Activated naive CD4-positive, alpha-beta T cell treated with anti-CD3 and anti-CD28 coated beads, Interleukin-2, amount 50 U/mL, for 24 hours (primary cell): ENCODE measurements around the gene MAX.
"Not testable (repeated sequence)": the region's sequence is repeated elsewhere in the genome, so short reads cannot be mapped to it uniquely, and the experiment has no call there.

Source experiments
- H3K27ac Mint-ChIP-seq: one replicate; pipeline ENCODE4 v1.8.0; 2021; ENCODE audit warnings: mild to moderate bottlenecking, mixed read lengths
- H3K27me3 Mint-ChIP-seq: one replicate; pipeline ENCODE4 v1.8.0; 2021; ENCODE audit warnings: mixed read lengths
- H3K36me3 Mint-ChIP-seq: one replicate; pipeline ENCODE4 v1.8.0; 2021; ENCODE audit warnings: mixed read lengths
- H3K4me1 Mint-ChIP-seq: one replicate; pipeline ENCODE4 v1.8.0; 2021; ENCODE audit warnings: mixed read lengths
- H3K4me3 Mint-ChIP-seq: one replicate; pipeline ENCODE4 v1.8.0; 2021; ENCODE audit warnings: mild to moderate bottlenecking, mixed read lengths
- H3K9me3 Mint-ChIP-seq: one replicate; pipeline ENCODE4 v1.8.0; 2021; ENCODE audit warnings: mixed read lengths

Gene MAX

DNA sequence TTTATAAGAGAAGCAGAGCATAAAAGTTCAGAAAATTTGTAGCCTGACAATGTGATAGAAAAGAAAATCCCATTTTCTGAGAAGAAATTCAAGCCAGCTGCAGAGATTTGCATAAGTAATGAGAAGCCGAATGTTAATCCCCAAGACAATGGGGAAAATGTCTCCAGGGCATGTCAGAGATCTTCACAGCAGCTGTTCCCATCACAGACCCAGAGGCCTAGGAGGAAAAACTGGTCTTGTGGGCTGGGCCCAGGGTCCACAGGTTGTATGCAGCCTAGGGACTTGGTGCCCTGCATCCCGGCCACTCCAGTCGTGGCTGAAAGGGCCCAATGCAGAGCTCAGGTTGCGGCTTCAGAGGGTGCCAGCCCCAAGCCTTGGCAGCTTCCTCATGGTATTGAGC, 15.6 kb downstream of the MAX start:
- H3K27ac Mint-ChIP-seq, H3K4me3 Mint-ChIP-seq, H3K27me3 Mint-ChIP-seq, H3K9me3 Mint-ChIP-seq: not testable (repeated sequence)
- Mint-ChIP-seq H3K4me1 (peaks cover 82% of the 10 kb centered on the region), H3K36me3 (peaks cover 64% of the 10 kb centered on the region)

DNA sequence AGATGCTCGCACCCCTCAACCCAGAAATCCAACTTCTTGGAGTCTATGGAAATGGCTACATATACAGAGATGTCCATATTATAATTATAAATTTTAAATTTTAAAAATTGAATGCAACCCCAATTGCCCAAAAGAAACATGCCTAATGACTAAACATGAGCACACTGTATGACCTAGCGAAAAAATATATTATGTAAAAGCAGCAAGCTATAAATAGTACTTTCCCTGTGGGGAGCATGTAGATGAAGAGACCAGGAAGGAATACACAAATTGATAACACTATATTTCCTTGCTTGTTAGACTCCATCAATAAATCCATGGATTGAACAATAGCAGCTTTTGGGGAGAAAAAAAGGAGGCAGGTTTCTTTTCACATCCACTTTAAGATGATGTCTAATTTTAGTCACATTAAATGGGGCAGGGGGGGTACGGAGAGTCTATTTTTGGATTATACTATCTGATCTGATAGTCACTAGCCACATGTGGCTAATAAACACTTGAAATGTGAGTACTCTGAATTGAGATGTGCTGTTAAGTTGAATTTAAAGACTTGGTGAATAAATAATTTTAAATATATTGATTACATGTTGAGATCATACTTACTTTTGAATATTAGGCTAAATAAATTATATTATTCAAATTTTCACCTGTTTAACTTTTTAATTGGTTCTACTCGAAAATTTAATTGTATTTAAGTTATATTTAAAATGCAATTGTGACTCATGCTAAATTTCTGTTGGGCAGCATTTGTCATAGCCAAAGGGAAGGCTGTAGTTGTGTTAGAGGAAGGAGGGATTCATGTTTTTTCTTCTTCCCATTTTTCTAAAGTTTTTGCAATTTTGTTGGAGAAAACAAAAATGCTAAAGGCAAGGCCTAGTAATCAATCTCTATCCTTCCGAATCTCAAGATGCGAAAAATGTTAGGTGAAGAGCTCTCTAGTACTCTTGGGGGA, 17.5 kb downstream of the MAX start:
- Mint-ChIP-seq H3K9me3 (peaks cover 6% of the 10 kb centered on the region), H3K4me1 (peaks cover 87% of the 10 kb centered on the region), H3K4me3 (no peak overlapping the region), H3K27me3 (no peaks in the 10 kb centered on the region), H3K36me3 (peaks cover 68% of the 10 kb centered on the region), H3K27ac (peak overlapping the region; percentile 68)

DNA sequence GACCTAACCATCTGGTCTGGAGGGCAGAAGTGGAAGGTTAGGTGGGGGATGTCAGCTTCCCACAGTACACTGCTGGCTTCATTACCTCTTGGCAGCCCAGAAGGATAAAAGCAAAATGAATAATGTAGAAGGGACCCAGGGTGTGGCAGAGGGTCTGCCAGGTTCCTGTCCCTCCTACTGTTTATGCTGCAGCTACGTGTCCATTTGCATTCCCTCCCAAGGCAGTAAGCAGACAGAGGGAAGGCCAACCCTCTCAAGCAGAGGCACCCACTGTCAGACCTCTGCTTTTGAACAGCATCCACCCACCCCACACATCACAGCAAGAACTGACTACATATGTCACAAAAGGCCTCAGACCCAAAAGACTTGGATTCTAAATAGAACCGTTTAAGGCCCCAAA, 19.4 kb downstream of the MAX start:
- H3K27ac Mint-ChIP-seq = peak overlapping the region; percentile 51
- H3K4me1 Mint-ChIP-seq = peaks cover 88% of the 10 kb centered on the region

DNA sequence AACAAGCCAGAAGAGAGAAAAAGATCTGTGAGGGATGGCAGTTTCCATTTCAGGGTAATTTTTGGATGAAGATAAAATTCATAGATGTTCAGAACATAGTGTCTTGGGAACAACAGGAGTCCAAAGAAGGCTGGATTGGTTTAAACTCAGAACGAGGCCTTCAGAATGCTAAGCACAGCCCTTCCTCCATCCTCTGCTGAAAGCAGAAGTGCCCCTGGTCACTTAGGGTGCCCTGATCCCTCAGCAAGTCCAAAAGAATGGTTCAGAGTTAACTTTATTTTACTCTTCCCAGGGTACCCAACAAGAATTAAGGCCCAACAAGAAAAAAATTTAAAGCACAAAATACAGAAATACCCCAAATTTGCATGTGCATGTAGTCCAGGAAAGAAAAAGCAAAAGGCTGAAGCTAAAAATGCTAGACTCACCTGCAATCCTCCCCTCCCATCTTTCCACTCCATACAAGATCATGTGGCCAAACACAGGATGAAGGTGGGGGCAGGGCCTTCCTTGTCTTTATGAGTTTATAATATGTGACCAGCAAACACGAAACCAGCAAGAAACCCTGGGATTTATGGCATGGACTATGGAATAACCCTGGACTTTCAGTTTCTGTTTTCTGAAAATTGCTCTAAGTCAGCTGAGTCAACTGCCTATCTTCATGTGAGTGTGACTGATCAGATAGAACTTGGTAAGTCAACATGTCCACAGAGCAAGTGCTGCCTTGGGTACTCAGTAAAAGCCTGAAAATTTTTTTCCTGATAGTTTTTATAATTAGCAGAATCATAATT, 21.2 kb downstream of the MAX start:
- H3K4me3 Mint-ChIP-seq = peak overlapping the region; percentile 27
- H3K27me3 Mint-ChIP-seq = no peaks in the 10 kb centered on the region
- H3K27ac Mint-ChIP-seq = no peak overlapping the region
- peaks cover 3% of the 10 kb centered on the region for H3K9me3 Mint-ChIP-seq
- peaks cover 80% of the 10 kb centered on the region for H3K4me1 Mint-ChIP-seq
- H3K36me3 Mint-ChIP-seq = peaks cover 50% of the 10 kb centered on the region

More for the DNA sequence above, 19.4 kb downstream of the MAX start:
- Mint-ChIP-seq H3K9me3 (peaks cover 6% of the 10 kb centered on the region), H3K4me3 (peak overlapping the region; percentile 23), H3K36me3 (peaks cover 62% of the 10 kb centered on the region), H3K27me3 (no peaks in the 10 kb centered on the region)

DNA sequence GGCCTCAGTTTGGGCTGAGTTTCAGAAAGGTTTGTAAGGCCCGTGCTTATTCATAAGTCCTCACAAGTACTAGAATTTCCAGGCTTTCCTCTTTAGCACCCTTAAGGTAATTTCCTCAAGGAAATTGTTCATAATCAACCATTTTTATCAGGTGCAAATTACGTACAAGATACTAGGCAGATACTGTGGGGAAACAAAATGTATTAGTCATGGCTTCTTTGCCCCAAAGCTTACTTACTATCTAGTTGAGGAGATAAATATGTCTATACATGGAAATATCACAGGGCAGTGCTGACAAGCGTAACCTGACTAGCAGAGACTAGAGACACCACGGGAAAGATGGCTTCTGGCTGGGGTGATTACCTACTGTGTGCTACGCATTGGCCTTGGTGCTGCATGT, 22.5 kb downstream of the MAX start:
- peaks cover 80% of the 10 kb centered on the region for H3K4me1 Mint-ChIP-seq
- H3K27ac Mint-ChIP-seq = peak overlapping the region; percentile 21
- H3K27me3 Mint-ChIP-seq = no peaks in the 10 kb centered on the region
- no peaks in the 10 kb centered on the region for H3K9me3 Mint-ChIP-seq
- H3K36me3 Mint-ChIP-seq = peaks cover 46% of the 10 kb centered on the region
- peak overlapping the region; percentile 19 for H3K4me3 Mint-ChIP-seq

DNA sequence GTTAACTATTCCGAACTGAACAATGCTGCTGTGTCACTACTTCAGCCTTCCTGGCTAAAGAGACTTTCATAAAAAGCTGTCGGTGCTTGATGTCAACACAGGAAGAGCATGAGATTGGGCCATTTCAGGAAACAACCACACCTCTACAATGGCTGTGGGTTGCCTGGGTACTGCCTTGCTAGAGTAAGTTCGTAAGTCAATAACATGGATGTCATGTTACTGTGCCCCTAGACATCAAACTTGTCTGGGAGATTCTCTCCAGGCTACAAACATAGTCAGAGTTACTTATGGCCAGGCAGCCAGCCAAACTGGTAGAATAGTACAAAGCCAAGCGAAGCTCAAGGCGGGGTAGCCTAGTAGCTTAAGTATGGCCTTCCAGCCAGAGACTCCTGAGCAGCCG, 23.1 kb downstream of the MAX start:
- Mint-ChIP-seq H3K4me1 (peaks cover 80% of the 10 kb centered on the region), H3K9me3 (no peaks in the 10 kb centered on the region), H3K27me3 (no peaks in the 10 kb centered on the region), H3K27ac (peak overlapping the region; percentile 21), H3K36me3 (peaks cover 44% of the 10 kb centered on the region), H3K4me3 (peak overlapping the region; percentile 19)

DNA sequence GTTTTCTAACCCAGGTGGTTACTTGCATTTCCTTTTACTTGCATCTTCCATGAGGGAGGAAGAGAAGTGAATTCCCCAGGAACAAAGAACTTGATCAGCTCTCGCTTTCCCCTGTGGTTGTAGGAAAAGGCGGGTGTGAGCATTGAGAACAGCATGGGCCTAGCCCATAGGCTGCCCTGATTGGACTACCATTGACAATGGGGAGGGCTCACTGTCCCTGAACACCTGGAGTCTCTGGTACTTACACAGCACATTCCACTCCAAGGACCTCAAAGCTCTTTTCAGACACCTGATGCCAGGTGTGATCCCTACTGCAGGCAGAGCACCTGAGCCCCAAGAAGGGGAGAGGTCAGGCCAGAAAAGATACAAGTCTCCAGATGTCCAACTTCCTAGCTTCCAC, 25.0 kb downstream of the MAX start:
- H3K4me1 Mint-ChIP-seq = peaks cover 70% of the 10 kb centered on the region
- peaks cover 40% of the 10 kb centered on the region for H3K36me3 Mint-ChIP-seq
- H3K27me3 Mint-ChIP-seq = no peaks in the 10 kb centered on the region
- no peaks in the 10 kb centered on the region for H3K9me3 Mint-ChIP-seq
- H3K27ac Mint-ChIP-seq = no peak overlapping the region
- no peak overlapping the region for H3K4me3 Mint-ChIP-seq

DNA sequence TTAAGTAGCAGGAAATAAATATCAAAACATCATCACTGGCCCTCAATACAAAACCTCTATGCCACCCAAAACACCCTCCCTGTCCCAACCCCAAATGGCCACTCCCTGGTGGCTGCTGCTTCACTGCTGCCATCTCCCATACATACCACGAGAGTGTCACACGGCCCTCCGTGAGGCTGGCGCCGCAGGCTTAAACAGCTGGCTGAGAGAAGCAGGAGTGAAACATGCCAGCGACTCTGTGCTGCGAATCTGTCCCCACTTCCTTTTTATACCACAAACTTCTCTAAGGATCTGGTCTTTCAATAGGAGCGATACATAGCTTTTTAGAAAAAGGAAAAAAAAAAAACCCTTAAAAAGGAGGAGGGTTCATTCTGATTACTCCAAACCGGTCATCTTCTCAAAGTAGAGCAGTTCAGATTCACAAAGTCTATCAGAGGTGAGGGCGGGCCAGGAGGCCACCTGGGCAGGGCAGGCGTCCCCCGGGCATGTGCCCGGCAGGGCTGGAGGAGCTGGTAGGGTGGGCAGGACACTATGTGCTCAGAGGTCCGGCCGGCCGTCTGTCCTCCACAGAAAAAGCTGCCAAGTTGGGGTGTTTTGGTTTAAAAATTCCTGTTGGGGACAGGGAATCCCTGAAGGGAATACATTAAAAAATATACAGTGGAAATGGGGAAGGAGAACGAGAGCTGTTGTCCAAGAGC, 26.5 kb downstream of the MAX start:
- Mint-ChIP-seq H3K36me3 (peaks cover 29% of the 10 kb centered on the region), H3K4me3 (no peak overlapping the region), H3K27ac (no peak overlapping the region), H3K4me1 (peaks cover 54% of the 10 kb centered on the region), H3K27me3 (no peaks in the 10 kb centered on the region), H3K9me3 (no peaks in the 10 kb centered on the region)

DNA sequence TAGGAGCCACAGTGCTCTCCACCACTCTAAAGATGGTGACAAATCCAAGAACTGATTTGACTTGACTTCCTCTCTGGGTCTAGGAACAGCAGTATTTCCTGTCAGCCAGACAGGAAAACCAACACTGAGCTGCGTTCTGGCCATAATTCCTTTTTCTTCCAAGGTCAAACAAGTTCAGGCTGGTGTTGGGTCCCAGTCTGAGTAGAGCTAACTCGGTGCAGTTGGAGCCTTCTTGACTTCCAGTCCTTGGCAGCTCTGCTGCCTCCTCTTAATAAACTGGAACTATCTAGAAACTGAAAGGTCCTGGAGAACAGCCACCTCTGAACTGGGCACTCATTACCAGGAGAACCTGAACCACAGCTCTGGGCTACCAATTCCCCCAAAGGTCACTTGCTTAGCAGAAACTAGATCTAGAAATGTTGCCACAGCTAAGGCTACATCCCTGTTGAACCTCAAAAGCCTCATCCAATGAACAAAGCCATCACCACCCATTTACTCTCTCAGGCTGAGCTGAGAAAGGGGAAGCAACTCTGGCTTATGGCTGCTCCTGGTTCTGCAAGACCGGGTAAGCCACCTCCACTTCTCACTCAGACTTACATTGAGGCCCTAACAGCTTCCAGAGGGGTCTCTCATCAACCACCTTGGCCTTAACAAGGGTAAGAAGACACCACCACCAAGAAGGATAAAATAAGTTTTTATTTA, 27.7 kb downstream of the MAX start:
- H3K4me3 Mint-ChIP-seq = no peak overlapping the region
- H3K4me1 Mint-ChIP-seq = peaks cover 42% of the 10 kb centered on the region
- H3K27me3 Mint-ChIP-seq = no peaks in the 10 kb centered on the region
- H3K36me3 Mint-ChIP-seq = peaks cover 19% of the 10 kb centered on the region
- no peaks in the 10 kb centered on the region for H3K9me3 Mint-ChIP-seq
- H3K27ac Mint-ChIP-seq = peak overlapping the region; percentile 69

DNA sequence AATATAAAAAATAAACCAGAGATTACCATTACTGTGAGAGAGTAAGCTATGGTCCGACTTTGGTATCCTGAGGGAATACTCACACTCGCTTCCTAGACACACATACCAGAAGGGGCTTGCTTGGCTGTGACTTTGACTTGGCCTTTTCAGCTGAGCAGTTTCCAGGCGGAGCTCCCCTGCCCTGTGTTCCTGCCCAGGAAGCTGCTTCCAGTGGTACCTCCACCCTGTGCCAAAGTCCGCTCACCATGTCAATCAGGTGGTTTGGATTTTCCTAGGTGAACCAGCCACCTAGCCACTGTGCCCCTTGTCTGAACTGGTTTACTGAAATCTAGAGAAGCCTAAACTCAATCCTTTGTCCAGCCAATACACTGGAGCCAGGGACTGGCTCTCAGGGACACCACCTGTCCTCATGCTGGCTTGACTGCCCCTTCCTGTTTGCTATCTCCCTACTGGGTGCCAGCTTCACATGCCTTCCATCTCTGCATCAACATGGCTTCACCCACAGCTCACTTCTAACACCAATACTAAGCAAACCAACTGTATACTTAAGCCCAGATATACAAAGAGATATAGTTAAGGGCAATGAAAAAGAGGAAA, 28.6 kb downstream of the MAX start:
- peaks cover 34% of the 10 kb centered on the region for H3K4me1 Mint-ChIP-seq
- no peak overlapping the region for H3K4me3 Mint-ChIP-seq
- H3K36me3 Mint-ChIP-seq = peaks cover 19% of the 10 kb centered on the region
- H3K27ac Mint-ChIP-seq = peak overlapping the region; percentile 69
- no peaks in the 10 kb centered on the region for H3K27me3 Mint-ChIP-seq
- no peaks in the 10 kb centered on the region for H3K9me3 Mint-ChIP-seq

DNA sequence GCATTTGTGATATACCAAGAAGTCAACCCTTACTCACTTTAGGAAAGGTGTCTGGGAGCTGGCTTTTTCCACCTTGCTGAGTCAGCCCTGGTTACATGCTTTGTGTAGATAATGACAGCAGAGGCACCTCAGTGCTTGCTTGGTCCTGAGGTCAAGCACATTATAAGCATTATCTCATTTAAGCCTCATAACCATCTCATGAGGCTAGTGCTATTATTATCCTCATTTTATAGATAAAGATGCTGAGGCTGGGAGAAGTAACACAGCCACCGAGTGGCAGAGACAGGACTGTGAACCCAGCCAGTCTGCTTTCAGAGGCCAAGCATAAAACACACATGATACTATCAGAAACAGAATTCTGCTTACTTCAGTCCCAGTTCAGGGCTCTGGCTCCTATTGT, 29.4 kb downstream of the MAX start:
- Mint-ChIP-seq H3K4me1 (peaks cover 34% of the 10 kb centered on the region), H3K36me3 (peaks cover 21% of the 10 kb centered on the region), H3K27me3 (no peaks in the 10 kb centered on the region), H3K4me3 (no peak overlapping the region), H3K9me3 (no peaks in the 10 kb centered on the region), H3K27ac (peak overlapping the region; percentile 8)

DNA sequence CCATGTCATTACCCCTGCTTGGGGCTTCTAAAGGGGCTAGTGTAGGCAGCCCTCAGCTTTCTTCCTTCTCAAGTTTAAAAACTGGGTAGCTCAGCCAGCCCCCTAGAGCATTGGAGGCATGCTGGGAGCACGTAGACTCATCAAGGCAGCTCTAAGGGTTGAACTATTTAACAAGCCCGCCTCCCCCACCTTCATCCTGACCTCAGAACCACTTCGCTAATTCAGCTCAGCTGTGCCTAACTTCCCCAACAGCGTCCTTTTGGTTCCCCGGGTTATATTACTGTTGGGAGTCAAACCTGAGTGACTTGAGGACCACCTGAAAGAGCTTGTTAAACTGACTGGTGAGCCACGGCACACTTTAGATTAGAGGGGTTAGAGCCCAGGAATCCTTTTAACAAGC, 30.1 kb downstream of the MAX start:
- Mint-ChIP-seq H3K4me1 (peaks cover 31% of the 10 kb centered on the region), H3K27me3 (no peaks in the 10 kb centered on the region), H3K4me3 (no peak overlapping the region), H3K27ac (no peak overlapping the region), H3K9me3 (no peaks in the 10 kb centered on the region), H3K36me3 (peaks cover 19% of the 10 kb centered on the region)

DNA sequence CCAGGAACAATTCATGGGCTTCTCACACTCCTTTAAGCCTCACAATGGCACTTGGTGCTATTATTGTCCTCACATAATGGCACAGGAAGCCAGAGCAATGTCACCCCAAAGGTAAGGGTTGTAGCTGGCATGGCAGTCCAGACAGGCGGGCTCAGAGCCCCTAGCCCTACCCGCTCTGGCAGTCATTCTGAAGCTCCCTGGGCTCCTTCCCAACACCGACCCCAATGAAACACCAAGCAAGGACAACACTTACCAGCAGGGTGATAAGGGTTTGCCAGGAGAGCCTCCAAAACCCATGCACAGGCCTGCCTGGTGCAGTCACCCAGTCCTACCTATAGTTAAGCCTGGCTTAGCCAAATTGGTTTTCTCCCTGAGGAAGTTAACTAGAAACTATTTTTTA, 30.8 kb downstream of the MAX start:
- Mint-ChIP-seq H3K36me3 (peaks cover 18% of the 10 kb centered on the region), H3K27ac (no peak overlapping the region), H3K9me3 (no peaks in the 10 kb centered on the region), H3K4me1 (peaks cover 27% of the 10 kb centered on the region), H3K27me3 (no peaks in the 10 kb centered on the region), H3K4me3 (no peak overlapping the region)

DNA sequence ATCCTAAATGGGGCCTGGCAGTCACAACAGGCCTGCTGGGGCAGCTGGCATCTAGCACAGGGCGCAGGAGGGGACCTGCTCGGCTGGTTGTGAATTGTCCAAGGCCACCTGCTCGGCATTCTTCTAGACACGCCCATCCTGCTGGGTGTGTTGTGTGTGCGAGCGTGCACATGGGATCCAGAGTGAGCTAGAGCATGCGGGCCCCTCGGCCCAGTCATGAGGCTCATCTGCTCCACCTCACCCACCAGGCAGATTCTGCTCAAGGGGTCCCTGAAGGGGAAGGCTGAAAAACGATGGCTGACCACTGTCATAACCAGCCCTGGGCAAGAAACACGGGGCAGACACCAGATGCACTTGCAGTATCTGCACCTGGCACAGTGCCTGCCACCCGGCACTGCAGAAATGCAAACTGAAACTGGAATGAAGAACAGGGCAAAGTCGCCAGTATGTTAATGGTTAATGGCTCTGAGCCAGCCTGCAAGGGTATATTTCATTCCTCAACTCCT, 31.8 kb downstream of the MAX start:
- Mint-ChIP-seq H3K9me3 (no peaks in the 10 kb centered on the region), H3K27me3 (no peaks in the 10 kb centered on the region), H3K36me3 (peaks cover 22% of the 10 kb centered on the region), H3K4me3 (no peak overlapping the region), H3K4me1 (peaks cover 22% of the 10 kb centered on the region), H3K27ac (no peak overlapping the region)
